Panc1 (cell line): ENCODE measurements around the gene LCE1F. TPM values are rescaled to one million over a fixed set of nuclear protein-coding genes. Genes with fewer than 3 reads are reported as not detected.
A peak's percentile ranks its signal among the peaks of the same experiment; 100 is the strongest.

Experiments used
- ATAC-seq: fragments of 200-7000 bp; cut with Tn5 transposase; 2 replicates; pipeline ENCODE4 v1.9.1; 2020; ENCODE audit warnings: mild to moderate bottlenecking, moderate library complexity
- BruUV-seq: library from RNA; stranded (reverse); fragments of 400-500 nt; replicated peaks from 2 replicates; lab custom pipeline; 2021; lab: Mats Ljungman, UMichigan
- CTCF ChIA-PET: fragments of 300-600 bp; sonication (Branson Sonifier 250); formaldehyde crosslinking; loops from one replicate; lab custom pipeline; 2022; ENCODE audit warnings: antibody characterized with exemption; lab: Charles Lee
- POLR2A ChIA-PET: fragments of 300-600 bp; sonication (Branson Sonifier 250); formaldehyde crosslinking; loops from one replicate; lab custom pipeline; 2022; ENCODE audit warnings: antibody characterized with exemption; lab: Charles Lee
- DNase-seq: peaks from one replicate; pipeline ENCODE4 v3.0.0-alpha.2; 2010; ENCODE audit warnings: low read depth, low spot score
- H3K27ac ChIP-seq: 2 replicates; pipeline ENCODE4 v1.5.1; 2011; ENCODE audit warnings: mild to moderate bottlenecking, low read length, inconsistent platforms
- H3K27me3 ChIP-seq: fragments of 200-500 bp; sonication (Bioruptor generic); 2 replicates; pipeline ENCODE4 v1.6.0; 2014; ENCODE audit warnings: low read length, inconsistent platforms; ENCODE audit not compliant: control insufficient read depth, insufficient read depth
- H3K36me3 ChIP-seq: fragments of 200-500 bp; sonication (Bioruptor generic); 2 replicates; pipeline ENCODE4 v1.5.1; 2014; ENCODE audit warnings: inconsistent platforms, mild to moderate bottlenecking, low read length, moderate library complexity; ENCODE audit not compliant: control insufficient read depth, insufficient read depth
- H3K4me1 ChIP-seq: 2 replicates; pipeline ENCODE4 v1.5.1; 2011; ENCODE audit warnings: inconsistent platforms, mild to moderate bottlenecking, low read length, moderate library complexity; ENCODE audit not compliant: control insufficient read depth, insufficient read depth
- H3K4me3 ChIP-seq, 2 experiments: 2 replicates each; pipeline ENCODE4 v1.5.1; 2011 to 2012; ENCODE audit warnings: low read depth in 2 of 2, low read length in 2 of 2, mild to moderate bottlenecking in 2 of 2, inconsistent platforms in 1 of 2, moderate library complexity in 1 of 2
- H3K9me3 ChIP-seq: fragments of 200-500 bp; sonication (Bioruptor generic); 2 replicates; pipeline ENCODE4 v1.5.1; 2014; ENCODE audit warnings: low read depth, mild to moderate bottlenecking, inconsistent platforms, low read length, moderate library complexity; ENCODE audit not compliant: control insufficient read depth, insufficient read depth
- CTCF ChIP-seq: fragments of 450-650 bp; IDR thresholded peaks from 2 replicates; pipeline ENCODE4 v1.5.1; 2017; ENCODE audit warnings: mild to moderate bottlenecking
- POLR2AphosphoS5 ChIP-seq: IDR thresholded peaks from 2 replicates; pipeline ENCODE4 v1.6.1; 2012; ENCODE audit warnings: mild to moderate bottlenecking, low read depth, low read length, moderate library complexity
- REST ChIP-seq, 2 experiments: IDR thresholded peaks; 2 replicates each; pipeline ENCODE4 v1.6.1; 2011 to 2012; ENCODE audit warnings: low read depth in 2 of 2, control low read depth in 1 of 2, low read length in 1 of 2, mild to moderate bottlenecking in 1 of 2, moderate library complexity in 1 of 2; ENCODE audit not compliant: insufficient read depth in 1 of 2
- SIN3A ChIP-seq: IDR thresholded peaks from 2 replicates; pipeline ENCODE4 v1.6.1; 2012; ENCODE audit warnings: low read depth, mild to moderate bottlenecking, low read length, moderate library complexity, borderline replicate concordance; ENCODE audit not compliant: insufficient read depth
- TCF7L2 ChIP-seq: IDR thresholded peaks from 2 replicates; pipeline ENCODE4 v1.6.1; 2011; ENCODE audit warnings: mild to moderate bottlenecking, low read depth, low read length, inconsistent platforms
- in situ Hi-C: cut with HindIII; loops from 2 replicates; pipeline ENCODE4 v1.10.0; 2016; ENCODE audit warnings: low sequenced_read_pairs, low pct_unique_long_range_greater_than_20kb
- intact Hi-C: fragments of 100-400 bp; cut with micrococcal nuclease; formaldehyde crosslinking; loops from one replicate; pipeline ENCODE4 v1.10.0; 2022; ENCODE audit not compliant: unreplicated experiment
- total RNA-seq: library from RNA; stranded (reverse); gene quantifications from one replicate; pipeline ENCODE4 v1.2.1, GENCODE V29; 2021; ENCODE audit not compliant: unreplicated experiment

LCE1F gene
- total RNA-seq, 1 experiment from 2014 or later = not detected

- no peak overlapping the region for H3K4me3 ChIP-seq
- no peak overlapping the region for H3K27ac ChIP-seq
- intact Hi-C loops = no loop called here
- ATAC-seq = no peak
- in situ Hi-C loops = no loop called here
- no TSS peak for BruUV-seq
- no peaks in the 10 kb centered on the region; the same call in 1 of the 2 replicates for H3K27me3 ChIP-seq
- no peaks in the 10 kb centered on the region for H3K9me3 ChIP-seq
- no peaks in the 10 kb centered on the region for H3K36me3 ChIP-seq
- TF ChIP-seq CTCF (no peak), TCF7L2 (no peak), SIN3A (no peak), REST (IDR thresholded peaks at IDR 0.05; ENCODE audit: insufficient read depth in 1 of 2, low read depth in 2 of 2, low read length in 1 of 2) (no peak), POLR2AphosphoS5 (no peak)
- POLR2A ChIA-PET = no interaction called here
- no peaks in the 10 kb centered on the region for H3K4me1 ChIP-seq
- DNase-seq = no peak
- CTCF ChIA-PET = no interaction called here
Measured at GRCh38 chr1:152747831-152748230, 27.1 kb upstream of the LCE1F start.

DNA sequence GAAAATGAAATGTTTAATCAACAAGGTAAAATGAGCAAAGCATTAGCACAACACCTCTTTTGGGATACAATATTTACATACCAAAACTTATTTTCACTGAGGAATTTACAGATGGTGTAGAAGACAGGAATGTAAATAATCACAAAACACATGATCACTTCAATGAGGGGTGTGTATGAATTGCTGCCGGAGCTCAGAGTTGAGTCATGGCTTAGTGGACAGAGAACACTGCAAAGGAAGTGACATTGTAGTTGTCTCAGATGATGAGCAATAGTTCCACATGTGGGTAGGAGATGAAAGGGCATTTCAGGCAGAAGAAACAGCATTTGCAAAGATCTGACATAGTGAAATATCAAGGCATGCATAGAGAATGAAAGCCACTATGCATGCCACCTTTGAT is 22.7 kb upstream of the LCE1F start:
- BruUV-seq = no TSS peak
- Histone ChIP-seq H3K4me3 (no peak overlapping the region), H3K36me3 (no peaks in the 10 kb centered on the region), H3K27me3 (no peaks in the 10 kb centered on the region; the same call in 1 of the 2 replicates), H3K4me1 (no peaks in the 10 kb centered on the region), H3K9me3 (no peaks in the 10 kb centered on the region), H3K27ac (no peak overlapping the region)
- ChIA-PET POLR2A (no interaction called here), CTCF (no interaction called here)
- TF ChIP-seq TCF7L2 (no peak), REST (IDR thresholded peaks at IDR 0.05; ENCODE audit: insufficient read depth in 1 of 2, low read depth in 2 of 2, low read length in 1 of 2) (no peak), POLR2AphosphoS5 (no peak), CTCF (no peak), SIN3A (no peak)
- DNase-seq = peak; percentile 62
- in situ Hi-C loops = no loop called here
- intact Hi-C loops = no loop called here
- no peak for ATAC-seq
